Measurements from ENCODE around the gene CCL20.

CCL20 gene

DNA sequence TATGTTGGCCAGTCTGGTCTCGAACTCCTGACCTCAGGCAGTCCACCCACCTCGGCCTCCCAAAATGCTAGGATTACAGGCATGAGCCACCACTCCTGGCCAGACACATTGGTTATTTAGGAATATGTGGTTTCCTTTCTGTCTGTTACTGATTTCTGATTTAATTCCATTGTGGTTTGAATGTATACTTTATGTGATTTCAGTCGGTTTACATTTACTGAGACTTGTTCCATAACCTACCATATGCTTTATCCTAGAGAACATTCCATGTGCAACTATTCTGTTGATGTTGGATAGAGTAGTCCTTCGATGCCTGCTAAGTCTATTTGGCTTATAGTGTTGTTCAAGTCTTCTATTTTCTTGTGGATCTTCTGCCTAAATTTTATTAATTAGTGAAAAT lies 1.6 kb upstream of the CCL20 start:
- Histone ChIP-seq H3K9ac (ENCODE audit: low read depth, low read length) (no peak overlapping the region), H3K9me3 (ENCODE audit: insufficient read depth, low read depth, low read length) (no peaks in the 10 kb centered on the region), H3K4me1 (ENCODE audit: insufficient read depth, low read length) (peaks cover 6% of the 10 kb centered on the region; the same call in 1 of the 2 replicates), H3K27me3 (ENCODE audit: insufficient read depth, low read length) (no peaks in the 10 kb centered on the region), H3K36me3 (ENCODE audit: insufficient read depth, low read depth, low read length) (no peaks in the 10 kb centered on the region), H3K4me3 (ENCODE audit: low read length) (no peak overlapping the region), H3K27ac (ENCODE audit: low read length) (no peak overlapping the region)

DNA sequence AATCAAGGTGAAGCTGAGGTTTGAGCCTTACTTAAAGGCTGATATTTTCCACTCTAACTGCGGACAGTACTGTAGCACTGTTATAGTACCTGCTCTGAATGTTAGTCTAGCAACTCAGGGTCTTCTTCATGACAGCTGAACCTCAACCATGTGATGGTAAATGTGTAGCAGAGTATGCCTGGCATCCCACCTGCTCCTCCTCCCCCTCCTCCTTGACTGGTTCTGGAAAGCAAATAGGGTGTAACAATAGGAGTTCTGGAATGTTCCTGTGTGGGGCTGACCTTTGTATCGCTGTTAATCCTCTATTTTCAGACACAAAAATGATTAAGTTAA lies 447 bp upstream of the CCL20 start:
- Histone ChIP-seq H3K9ac (ENCODE audit: low read depth, low read length) (no peak overlapping the region), H3K27me3 (ENCODE audit: insufficient read depth, low read length) (no peaks in the 10 kb centered on the region), H3K27ac (ENCODE audit: low read length) (no peak overlapping the region), H3K4me1 (ENCODE audit: insufficient read depth, low read length) (peaks cover 6% of the 10 kb centered on the region; the same call in 1 of the 2 replicates), H3K9me3 (ENCODE audit: insufficient read depth, low read depth, low read length) (no peaks in the 10 kb centered on the region), H3K36me3 (ENCODE audit: insufficient read depth, low read depth, low read length) (no peaks in the 10 kb centered on the region), H3K4me3 (ENCODE audit: low read length) (no peak overlapping the region)

DNA sequence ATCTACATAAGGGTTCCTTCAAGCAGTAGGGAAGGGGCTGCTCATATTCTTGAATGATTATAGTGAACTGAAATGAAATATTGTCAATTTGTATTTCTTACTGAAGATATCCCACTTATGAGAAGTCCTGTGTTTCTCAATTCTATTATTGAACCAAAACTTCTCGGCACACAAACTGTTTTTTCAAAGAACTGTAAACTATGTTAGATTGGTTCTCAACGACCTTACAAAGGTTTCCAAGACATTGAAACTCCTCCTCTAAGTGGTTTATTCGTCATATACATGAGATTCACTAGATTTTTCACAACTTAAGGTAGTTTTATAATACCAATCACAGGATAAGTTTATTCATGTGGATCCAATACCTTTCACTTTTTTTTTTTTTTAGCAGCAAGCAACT lies 1.4 kb downstream of the CCL20 start:
- Histone ChIP-seq H3K36me3 (ENCODE audit: insufficient read depth, low read depth, low read length) (no peaks in the 10 kb centered on the region), H3K4me3 (ENCODE audit: low read length) (no peak overlapping the region), H3K9me3 (ENCODE audit: insufficient read depth, low read depth, low read length) (no peaks in the 10 kb centered on the region), H3K27ac (ENCODE audit: low read length) (no peak overlapping the region), H3K4me1 (ENCODE audit: insufficient read depth, low read length) (peaks cover 6% of the 10 kb centered on the region; the same call in 1 of the 2 replicates), H3K27me3 (ENCODE audit: insufficient read depth, low read length) (no peaks in the 10 kb centered on the region), H3K9ac (ENCODE audit: low read depth, low read length) (no peak overlapping the region)

GRCh38 chr2:227816507-227817294 lies 3.1 kb downstream of the CCL20 start:
- no peaks in the 10 kb centered on the region for H3K27me3 ChIP-seq (ENCODE audit: insufficient read depth, low read length)
- H3K4me3 ChIP-seq (ENCODE audit: low read length) = no peak overlapping the region
- no peak overlapping the region for H3K9ac ChIP-seq (ENCODE audit: low read depth, low read length)
- H3K27ac ChIP-seq (ENCODE audit: low read length) = no peak overlapping the region
- no peaks in the 10 kb centered on the region for H3K9me3 ChIP-seq (ENCODE audit: insufficient read depth, low read depth, low read length)
- no peaks in the 10 kb centered on the region for H3K4me1 ChIP-seq (ENCODE audit: insufficient read depth, low read length)
- H3K36me3 ChIP-seq (ENCODE audit: insufficient read depth, low read depth, low read length) = no peaks in the 10 kb centered on the region

DNA sequence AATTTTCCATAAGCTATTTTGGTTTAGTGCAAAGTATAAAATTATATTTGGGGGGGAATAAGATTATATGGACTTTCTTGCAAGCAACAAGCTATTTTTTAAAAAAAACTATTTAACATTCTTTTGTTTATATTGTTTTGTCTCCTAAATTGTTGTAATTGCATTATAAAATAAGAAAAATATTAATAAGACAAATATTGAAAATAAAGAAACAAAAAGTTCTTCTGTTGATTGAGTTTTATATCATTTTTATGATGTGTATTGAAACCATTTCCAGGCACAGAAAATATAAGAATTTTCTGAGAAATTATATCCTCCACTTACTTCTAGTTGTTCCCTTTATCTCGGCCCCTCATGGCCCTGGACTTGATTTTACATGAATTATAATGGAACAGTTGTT lies 3.7 kb downstream of the CCL20 start:
- H3K4me1 ChIP-seq (ENCODE audit: insufficient read depth, low read length) = no peaks in the 10 kb centered on the region
- no peak overlapping the region for H3K9ac ChIP-seq (ENCODE audit: low read depth, low read length)
- no peaks in the 10 kb centered on the region for H3K27me3 ChIP-seq (ENCODE audit: insufficient read depth, low read length)
- no peaks in the 10 kb centered on the region for H3K36me3 ChIP-seq (ENCODE audit: insufficient read depth, low read depth, low read length)
- no peak overlapping the region for H3K4me3 ChIP-seq (ENCODE audit: low read length)
- H3K9me3 ChIP-seq (ENCODE audit: insufficient read depth, low read depth, low read length) = no peaks in the 10 kb centered on the region
- no peak overlapping the region for H3K27ac ChIP-seq (ENCODE audit: low read length)

- H3K27ac ChIP-seq (ENCODE audit: low read length) = no peak overlapping the region
- no peaks in the 10 kb centered on the region for H3K36me3 ChIP-seq (ENCODE audit: insufficient read depth, low read depth, low read length)
- H3K27me3 ChIP-seq (ENCODE audit: insufficient read depth, low read length) = no peaks in the 10 kb centered on the region
- H3K9me3 ChIP-seq (ENCODE audit: insufficient read depth, low read depth, low read length) = no peaks in the 10 kb centered on the region
- no peaks in the 10 kb centered on the region for H3K4me1 ChIP-seq (ENCODE audit: insufficient read depth, low read length)
- no peak overlapping the region for H3K4me3 ChIP-seq (ENCODE audit: low read length)
- no peak overlapping the region for H3K9ac ChIP-seq (ENCODE audit: low read depth, low read length)
These were observed 4.4 kb downstream of the CCL20 start for GRCh38 chr2:227817850-227818674.

DNA sequence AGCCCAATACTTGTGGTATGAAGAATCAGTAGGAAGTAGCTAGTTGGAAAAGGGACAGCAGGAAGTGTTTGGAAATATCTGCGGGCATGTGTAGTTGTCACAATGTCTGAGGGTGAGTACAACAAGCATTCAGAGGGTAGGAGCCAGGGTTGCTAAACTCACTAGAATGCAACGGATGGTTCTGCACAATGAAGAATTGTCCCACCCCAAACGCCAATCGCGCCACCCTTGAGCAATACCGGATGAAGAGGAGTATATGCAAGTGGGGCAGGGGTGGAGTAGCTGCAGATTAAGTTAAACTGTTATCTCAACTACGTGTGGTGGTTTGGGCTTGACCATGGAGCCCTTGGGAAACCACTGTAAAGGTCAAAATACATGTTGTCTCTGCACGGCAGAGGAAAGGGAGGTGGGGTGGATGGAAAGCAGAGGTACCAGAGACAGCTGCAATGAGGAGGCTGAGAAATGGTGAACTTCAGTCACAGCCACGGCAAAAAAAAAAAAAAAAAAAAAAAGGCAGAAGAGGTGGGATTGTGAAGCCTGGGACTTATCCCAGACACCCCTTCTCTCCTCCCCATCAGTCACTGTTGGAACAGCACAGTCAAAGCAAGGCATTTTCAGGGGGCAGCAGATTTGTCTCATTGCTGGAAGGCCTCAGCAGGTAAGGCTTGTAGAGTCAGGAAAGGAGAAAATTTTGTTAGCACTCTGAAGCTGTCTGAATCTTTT lies 5.2 kb downstream of the CCL20 start:
- Histone ChIP-seq H3K9ac (ENCODE audit: low read depth, low read length) (no peak overlapping the region), H3K9me3 (ENCODE audit: insufficient read depth, low read depth, low read length) (no peaks in the 10 kb centered on the region), H3K27ac (ENCODE audit: low read length) (no peak overlapping the region), H3K4me1 (ENCODE audit: insufficient read depth, low read length) (no peaks in the 10 kb centered on the region), H3K27me3 (ENCODE audit: insufficient read depth, low read length) (no peaks in the 10 kb centered on the region), H3K36me3 (ENCODE audit: insufficient read depth, low read depth, low read length) (no peaks in the 10 kb centered on the region), H3K4me3 (ENCODE audit: low read length) (no peak overlapping the region)

GRCh38 chr2:227819398-227819697 lies 5.7 kb downstream of the CCL20 start:
- Histone ChIP-seq H3K9me3 (ENCODE audit: insufficient read depth, low read depth, low read length) (no peaks in the 10 kb centered on the region), H3K36me3 (ENCODE audit: insufficient read depth, low read depth, low read length) (no peaks in the 10 kb centered on the region), H3K27me3 (ENCODE audit: insufficient read depth, low read length) (no peaks in the 10 kb centered on the region), H3K4me1 (ENCODE audit: insufficient read depth, low read length) (no peaks in the 10 kb centered on the region), H3K9ac (ENCODE audit: low read depth, low read length) (no peak overlapping the region), H3K4me3 (ENCODE audit: low read length) (no peak overlapping the region), H3K27ac (ENCODE audit: low read length) (no peak overlapping the region)

GRCh38 chr2:227821043-227821942 lies 7.7 kb downstream of the CCL20 start:
- Histone ChIP-seq H3K9ac (ENCODE audit: low read depth, low read length) (no peak overlapping the region), H3K4me1 (ENCODE audit: insufficient read depth, low read length) (no peaks in the 10 kb centered on the region), H3K4me3 (ENCODE audit: low read length) (no peak overlapping the region)

DNA sequence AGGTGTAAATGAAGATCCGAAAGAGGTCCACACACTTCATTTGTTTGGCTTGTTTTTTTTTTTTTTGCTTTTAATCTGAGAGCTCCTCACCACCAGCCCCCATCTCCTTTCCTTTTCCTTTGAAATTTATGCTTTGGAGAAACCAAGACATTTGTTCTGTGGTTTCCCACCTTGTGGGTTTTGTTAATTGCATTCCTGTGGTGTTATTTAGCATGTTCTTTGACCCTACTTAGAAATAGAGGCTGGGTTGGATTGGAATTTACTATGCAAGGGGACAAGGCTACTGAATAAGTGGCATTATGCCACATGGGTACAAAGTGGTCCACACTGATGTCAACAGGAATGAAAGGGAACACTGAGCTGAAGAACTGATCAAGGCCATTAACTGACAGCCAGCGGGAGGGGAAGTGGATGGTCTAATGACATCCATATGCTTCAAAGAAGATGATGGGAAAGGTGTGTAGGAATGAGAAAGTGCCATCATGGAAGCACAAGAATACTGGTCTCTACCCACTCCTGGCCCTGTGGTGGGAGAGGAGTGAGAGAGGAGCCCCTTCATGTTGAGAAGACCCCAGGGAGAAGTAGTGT lies 8.9 kb downstream of the CCL20 start:
- Histone ChIP-seq H3K9ac (ENCODE audit: low read depth, low read length) (no peak overlapping the region), H3K4me3 (ENCODE audit: low read length) (no peak overlapping the region), H3K27me3 (ENCODE audit: insufficient read depth, low read length) (no peaks in the 10 kb centered on the region), H3K9me3 (ENCODE audit: insufficient read depth, low read depth, low read length) (no peaks in the 10 kb centered on the region), H3K27ac (ENCODE audit: low read length) (no peak overlapping the region), H3K4me1 (ENCODE audit: insufficient read depth, low read length) (no peaks in the 10 kb centered on the region), H3K36me3 (ENCODE audit: insufficient read depth, low read depth, low read length) (no peaks in the 10 kb centered on the region)

More at GRCh38 chr2:227821043-227821942, 7.7 kb downstream of the CCL20 start:
- Histone ChIP-seq H3K27me3 (ENCODE audit: insufficient read depth, low read length) (no peaks in the 10 kb centered on the region), H3K36me3 (ENCODE audit: insufficient read depth, low read depth, low read length) (no peaks in the 10 kb centered on the region), H3K27ac (ENCODE audit: low read length) (no peak overlapping the region), H3K9me3 (ENCODE audit: insufficient read depth, low read depth, low read length) (no peaks in the 10 kb centered on the region)

DNA sequence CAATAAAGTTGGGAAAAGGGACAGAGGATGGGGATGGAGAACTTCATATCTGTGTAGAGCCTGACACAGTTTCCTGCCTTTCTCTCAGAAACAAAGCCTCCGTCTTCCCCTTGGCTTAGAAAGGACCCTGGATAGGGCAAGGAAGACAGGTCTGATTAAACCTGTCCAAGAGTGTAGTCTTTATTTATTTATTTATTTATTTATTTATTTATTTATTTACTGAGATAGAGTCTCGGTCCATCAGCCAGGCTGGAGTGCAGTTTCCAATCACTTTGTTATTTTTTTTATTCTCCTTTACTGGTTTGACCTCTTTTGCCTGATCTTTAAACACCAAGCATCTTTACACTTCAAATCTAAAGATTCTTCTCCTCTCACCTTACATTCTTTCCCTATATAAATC lies 10.3 kb downstream of the CCL20 start:
- Histone ChIP-seq H3K4me1 (ENCODE audit: insufficient read depth, low read length) (no peaks in the 10 kb centered on the region), H3K9me3 (ENCODE audit: insufficient read depth, low read depth, low read length) (no peaks in the 10 kb centered on the region), H3K9ac (ENCODE audit: low read depth, low read length) (no peak overlapping the region)

More for the DNA sequence above, 10.3 kb downstream of the CCL20 start:
- Histone ChIP-seq H3K27ac (ENCODE audit: low read length) (no peak overlapping the region), H3K27me3 (ENCODE audit: insufficient read depth, low read length) (no peaks in the 10 kb centered on the region), H3K4me3 (ENCODE audit: low read length) (no peak overlapping the region), H3K36me3 (ENCODE audit: insufficient read depth, low read depth, low read length) (no peaks in the 10 kb centered on the region)
